ENCODE data around the gene CFAP65.

CFAP65 gene

DNA sequence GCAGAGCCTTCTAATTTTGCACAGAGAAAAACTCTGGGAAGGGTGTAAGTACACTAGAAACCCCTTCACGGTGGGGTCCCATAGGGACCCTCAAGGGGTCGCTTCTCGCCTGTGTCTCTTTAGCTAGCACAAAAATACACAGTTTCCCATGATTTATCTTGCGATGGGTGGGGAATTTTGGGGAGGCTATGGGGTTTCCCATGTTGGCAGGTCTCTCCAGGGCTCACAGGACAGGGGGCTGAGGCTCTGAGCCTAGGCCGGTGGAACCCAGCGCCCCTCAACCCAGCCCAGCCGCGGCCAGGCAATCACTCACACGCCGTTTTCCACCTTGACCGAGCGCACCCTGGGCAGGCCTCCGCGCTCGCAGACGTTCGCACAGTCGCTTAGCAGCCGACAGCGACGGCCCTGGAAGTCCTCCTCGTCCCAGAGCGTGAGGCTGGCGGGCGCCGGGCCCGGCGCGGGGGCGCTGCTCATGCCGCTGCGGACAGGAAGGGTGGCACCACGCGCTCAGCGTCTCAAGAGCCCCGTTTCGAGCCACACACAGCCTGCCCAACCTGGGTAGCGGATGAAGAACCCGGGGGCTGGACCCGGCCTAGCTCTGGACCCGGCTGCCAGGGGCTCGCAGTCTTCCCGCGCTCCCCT lies 48.5 kb downstream of the CFAP65 start:
- H3K27me3 ChIP-seq (ENCODE audit: control insufficient read depth, insufficient read depth, low read length): peaks cover 100% of the 10 kb centered on the region
- H3K4me3 ChIP-seq (ENCODE audit: low read length): no peak overlapping the region
- H3K9ac ChIP-seq (ENCODE audit: low read length): no peak overlapping the region
- no peaks in the 10 kb centered on the region for H3K9me3 ChIP-seq (ENCODE audit: control insufficient read depth, low read depth, low read length)
- H3K36me3 ChIP-seq (ENCODE audit: control insufficient read depth, low read depth, low read length): no peaks in the 10 kb centered on the region
- H3K4me1 ChIP-seq (ENCODE audit: control insufficient read depth, low read depth, low read length): no peaks in the 10 kb centered on the region
- H3K27ac ChIP-seq (ENCODE audit: low read length): no peak overlapping the region

DNA sequence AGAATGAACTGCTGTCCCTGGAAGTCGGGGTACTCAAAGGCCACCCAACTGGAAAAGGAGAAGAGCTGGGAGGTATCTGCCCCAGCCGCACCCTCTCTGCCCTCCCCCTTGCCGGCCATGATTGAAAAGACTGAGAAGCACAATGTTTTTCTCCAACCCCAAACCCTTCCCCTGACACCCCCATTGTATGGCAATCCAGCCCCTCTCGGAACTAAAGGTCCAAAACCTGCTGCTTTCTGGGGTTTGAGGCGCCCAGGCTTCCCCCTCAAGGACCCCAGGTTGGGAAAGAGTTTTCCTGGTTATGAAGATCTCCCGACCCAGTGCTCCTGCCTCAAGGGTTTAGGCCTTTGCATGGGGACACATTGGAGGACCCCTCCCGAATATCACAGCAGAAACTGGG lies 49.1 kb downstream of the CFAP65 start:
- Histone ChIP-seq H3K9ac (ENCODE audit: low read length) (no peak overlapping the region), H3K4me3 (ENCODE audit: low read length) (no peak overlapping the region), H3K36me3 (ENCODE audit: control insufficient read depth, low read depth, low read length) (no peaks in the 10 kb centered on the region), H3K4me1 (ENCODE audit: control insufficient read depth, low read depth, low read length) (no peaks in the 10 kb centered on the region), H3K9me3 (ENCODE audit: control insufficient read depth, low read depth, low read length) (no peaks in the 10 kb centered on the region), H3K27ac (ENCODE audit: low read length) (no peak overlapping the region), H3K27me3 (ENCODE audit: control insufficient read depth, insufficient read depth, low read length) (peaks cover 100% of the 10 kb centered on the region)

- Histone ChIP-seq H3K9ac (ENCODE audit: low read length) (no peak overlapping the region), H3K4me1 (ENCODE audit: control insufficient read depth, low read depth, low read length) (no peaks in the 10 kb centered on the region), H3K4me3 (ENCODE audit: low read length) (no peak overlapping the region), H3K27me3 (ENCODE audit: control insufficient read depth, insufficient read depth, low read length) (peaks cover 100% of the 10 kb centered on the region), H3K27ac (ENCODE audit: low read length) (no peak overlapping the region), H3K36me3 (ENCODE audit: control insufficient read depth, low read depth, low read length) (no peaks in the 10 kb centered on the region), H3K9me3 (ENCODE audit: control insufficient read depth, low read depth, low read length) (no peaks in the 10 kb centered on the region)
Observed at GRCh38 chr2:218991674-218992168, 49.6 kb downstream of the CFAP65 start.

GRCh38 chr2:218990612-218991011 lies 50.7 kb downstream of the CFAP65 start:
- no peak overlapping the region for H3K4me3 ChIP-seq (ENCODE audit: low read length)
- H3K9ac ChIP-seq (ENCODE audit: low read length): no peak overlapping the region
- H3K9me3 ChIP-seq (ENCODE audit: control insufficient read depth, low read depth, low read length): no peaks in the 10 kb centered on the region
- H3K27ac ChIP-seq (ENCODE audit: low read length): no peak overlapping the region
- peaks cover 100% of the 10 kb centered on the region for H3K27me3 ChIP-seq (ENCODE audit: control insufficient read depth, insufficient read depth, low read length)
- no peaks in the 10 kb centered on the region for H3K36me3 ChIP-seq (ENCODE audit: control insufficient read depth, low read depth, low read length)
- no peaks in the 10 kb centered on the region for H3K4me1 ChIP-seq (ENCODE audit: control insufficient read depth, low read depth, low read length)

- no peaks in the 10 kb centered on the region for H3K9me3 ChIP-seq (ENCODE audit: control insufficient read depth, low read depth, low read length)
- H3K36me3 ChIP-seq (ENCODE audit: control insufficient read depth, low read depth, low read length): no peaks in the 10 kb centered on the region
- H3K4me1 ChIP-seq (ENCODE audit: control insufficient read depth, low read depth, low read length): no peaks in the 10 kb centered on the region
- H3K9ac ChIP-seq (ENCODE audit: low read length): no peak overlapping the region
- H3K27ac ChIP-seq (ENCODE audit: low read length): no peak overlapping the region
- peaks cover 100% of the 10 kb centered on the region for H3K27me3 ChIP-seq (ENCODE audit: control insufficient read depth, insufficient read depth, low read length)
- no peak overlapping the region for H3K4me3 ChIP-seq (ENCODE audit: low read length)
Observed at GRCh38 chr2:218990052-218990451, 51.3 kb downstream of the CFAP65 start.

DNA sequence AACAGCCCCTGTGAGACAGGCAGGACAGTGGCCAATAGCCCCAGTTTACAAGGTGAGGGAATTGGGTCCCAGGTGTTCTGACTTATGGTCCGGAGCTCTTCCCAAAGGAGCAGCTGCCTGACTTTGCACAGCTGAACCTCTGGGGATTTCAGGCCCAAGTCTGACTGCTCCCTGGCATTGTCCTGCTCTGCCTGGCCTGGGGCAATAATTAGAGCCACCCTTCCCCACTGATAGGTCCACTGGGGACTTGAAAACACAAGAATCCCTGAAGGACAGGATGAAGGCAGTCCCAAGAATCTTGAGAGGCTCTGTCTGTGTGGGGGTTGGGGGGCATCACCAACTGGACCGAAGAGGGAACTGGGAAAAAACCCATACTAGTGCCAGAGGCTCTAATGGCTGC lies 52.7 kb downstream of the CFAP65 start:
- no peak overlapping the region for H3K9ac ChIP-seq (ENCODE audit: low read length)
- H3K4me1 ChIP-seq (ENCODE audit: control insufficient read depth, low read depth, low read length): no peaks in the 10 kb centered on the region
- H3K27me3 ChIP-seq (ENCODE audit: control insufficient read depth, insufficient read depth, low read length): peaks cover 100% of the 10 kb centered on the region
- H3K9me3 ChIP-seq (ENCODE audit: control insufficient read depth, low read depth, low read length): no peaks in the 10 kb centered on the region
- no peaks in the 10 kb centered on the region for H3K36me3 ChIP-seq (ENCODE audit: control insufficient read depth, low read depth, low read length)
- no peak overlapping the region for H3K27ac ChIP-seq (ENCODE audit: low read length)
- no peak overlapping the region for H3K4me3 ChIP-seq (ENCODE audit: low read length)

DNA sequence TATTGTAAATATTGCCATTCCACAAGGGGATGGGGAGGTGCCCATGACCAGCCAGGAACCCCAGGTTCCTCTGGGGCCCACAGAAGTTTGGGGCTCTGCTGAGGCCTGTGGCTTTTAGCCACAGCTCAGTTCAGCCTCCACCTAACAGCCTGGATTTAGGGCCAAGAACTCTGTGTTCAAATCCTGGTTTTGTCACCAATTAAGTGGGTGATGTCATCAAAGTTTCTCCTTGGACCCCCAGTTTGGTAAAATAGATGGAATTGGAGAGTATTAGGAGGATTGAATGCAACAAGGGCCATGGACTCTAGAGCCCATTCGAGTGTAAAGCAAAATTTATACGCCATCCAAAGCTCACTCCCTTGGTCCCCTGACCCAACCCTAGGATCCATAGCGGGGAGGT lies 53.2 kb downstream of the CFAP65 start:
- no peak overlapping the region for H3K4me3 ChIP-seq (ENCODE audit: low read length)
- H3K27me3 ChIP-seq (ENCODE audit: control insufficient read depth, insufficient read depth, low read length): peaks cover 100% of the 10 kb centered on the region
- no peak overlapping the region for H3K27ac ChIP-seq (ENCODE audit: low read length)
- H3K36me3 ChIP-seq (ENCODE audit: control insufficient read depth, low read depth, low read length): no peaks in the 10 kb centered on the region
- no peaks in the 10 kb centered on the region for H3K9me3 ChIP-seq (ENCODE audit: control insufficient read depth, low read depth, low read length)
- no peak overlapping the region for H3K9ac ChIP-seq (ENCODE audit: low read length)
- no peaks in the 10 kb centered on the region for H3K4me1 ChIP-seq (ENCODE audit: control insufficient read depth, low read depth, low read length)

DNA sequence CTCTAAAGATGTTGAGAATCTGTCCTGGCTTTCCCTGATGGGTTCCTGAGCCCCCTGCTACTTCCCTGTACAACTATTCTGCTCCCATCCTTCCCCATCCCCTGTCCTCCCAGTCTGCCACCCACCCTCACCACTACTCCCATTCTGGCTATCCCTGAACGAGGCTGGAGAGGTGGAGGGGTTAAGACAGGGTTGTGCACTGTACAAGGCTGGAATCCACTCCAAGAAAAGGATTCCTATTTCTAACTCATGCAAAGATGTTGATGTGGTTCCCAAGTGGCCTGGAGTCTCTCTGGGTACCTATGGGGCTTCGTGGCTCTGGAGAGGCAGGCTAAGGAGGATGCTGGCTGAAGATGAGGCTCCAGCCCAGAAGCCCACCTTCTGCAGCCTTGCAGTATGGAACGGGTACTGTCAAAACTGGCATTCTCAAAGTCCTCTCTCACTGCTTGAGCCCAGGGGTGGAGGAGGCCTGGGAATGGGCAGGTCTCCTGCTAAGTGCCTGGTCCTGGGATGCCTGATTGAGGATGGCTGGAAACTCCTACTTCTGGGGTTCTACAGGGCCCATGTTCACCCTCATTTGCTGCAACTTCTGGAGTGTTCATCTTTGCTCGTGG lies 55.1 kb downstream of the CFAP65 start:
- no peak overlapping the region for H3K4me3 ChIP-seq (ENCODE audit: low read length)
- H3K27ac ChIP-seq (ENCODE audit: low read length): no peak overlapping the region
- no peak overlapping the region for H3K9ac ChIP-seq (ENCODE audit: low read length)
- peaks cover 100% of the 10 kb centered on the region for H3K27me3 ChIP-seq (ENCODE audit: control insufficient read depth, insufficient read depth, low read length)
- no peaks in the 10 kb centered on the region for H3K36me3 ChIP-seq (ENCODE audit: control insufficient read depth, low read depth, low read length)
- peaks cover 4% of the 10 kb centered on the region for H3K4me1 ChIP-seq (ENCODE audit: control insufficient read depth, low read depth, low read length)
- no peaks in the 10 kb centered on the region for H3K9me3 ChIP-seq (ENCODE audit: control insufficient read depth, low read depth, low read length)

DNA sequence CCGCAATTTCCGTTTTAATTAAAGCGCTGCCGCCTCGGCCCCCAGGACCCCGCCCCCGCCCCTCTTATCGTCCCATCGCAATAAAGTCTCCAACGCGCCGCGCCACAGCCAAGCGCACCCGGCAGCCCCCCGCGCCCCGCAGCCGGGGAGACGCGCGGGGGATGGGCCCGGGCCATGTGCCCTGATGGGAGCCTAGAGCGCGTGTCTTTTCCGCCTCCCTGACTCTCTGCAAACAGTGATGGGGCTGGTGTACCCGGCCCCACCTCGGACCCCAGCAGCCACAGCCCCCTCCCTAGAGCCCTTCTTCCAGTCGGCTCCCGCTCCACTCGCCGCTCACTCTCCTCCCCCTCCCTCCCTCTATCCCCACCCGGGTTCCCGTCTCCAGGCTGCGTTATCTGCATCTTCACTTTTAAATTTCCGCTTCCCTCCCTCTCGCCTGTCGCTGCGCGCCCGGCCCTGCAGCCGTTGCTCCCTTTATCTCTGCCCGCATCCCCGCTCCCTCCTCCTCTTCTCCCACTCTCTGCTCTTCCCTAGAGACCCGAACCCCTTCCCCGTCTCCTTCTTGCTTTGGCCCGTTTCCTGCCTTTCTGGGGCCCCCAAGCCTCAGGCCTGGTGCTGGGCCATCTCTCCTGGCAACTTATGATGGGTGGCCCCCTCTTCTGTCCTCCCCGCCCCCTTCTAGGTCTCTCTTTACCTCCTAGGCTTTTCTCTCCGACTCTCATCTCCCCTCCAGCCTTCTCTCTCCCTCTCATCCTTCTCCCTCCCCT lies 55.8 kb downstream of the CFAP65 start:
- Histone ChIP-seq H3K27me3 (ENCODE audit: control insufficient read depth, insufficient read depth, low read length) (peaks cover 100% of the 10 kb centered on the region), H3K9ac (ENCODE audit: low read length) (no peak overlapping the region), H3K27ac (ENCODE audit: low read length) (no peak overlapping the region), H3K36me3 (ENCODE audit: control insufficient read depth, low read depth, low read length) (no peaks in the 10 kb centered on the region), H3K4me1 (ENCODE audit: control insufficient read depth, low read depth, low read length) (peaks cover 4% of the 10 kb centered on the region), H3K9me3 (ENCODE audit: control insufficient read depth, low read depth, low read length) (no peaks in the 10 kb centered on the region), H3K4me3 (ENCODE audit: low read length) (peak overlapping the region; percentile 42)

- Histone ChIP-seq H3K27me3 (ENCODE audit: control insufficient read depth, insufficient read depth, low read length) (peaks cover 100% of the 10 kb centered on the region), H3K4me3 (ENCODE audit: low read length) (peak within 1 kb of the TSS; percentile 42), H3K27ac (ENCODE audit: low read length) (no peak within 1 kb of the TSS), H3K9me3 (ENCODE audit: control insufficient read depth, low read depth, low read length) (no peaks in the 10 kb centered on the region), H3K4me1 (ENCODE audit: control insufficient read depth, low read depth, low read length) (peaks cover 4% of the 10 kb centered on the region), H3K36me3 (ENCODE audit: control insufficient read depth, low read depth, low read length) (no peaks in the 10 kb centered on the region), H3K9ac (ENCODE audit: low read length) (no peak within 1 kb of the TSS)
Observed at GRCh38 chr2:218985021-218985324, 56.3 kb downstream of the CFAP65 start, which contains the start of gene FEV. Gene FEV, minus strand, starts transcription at chr2:218985184. Its CDS starts 109 bp downstream, at chr2:218985075.

GRCh38 chr2:218984239-218985020 lies 56.9 kb downstream of the CFAP65 start:
- Histone ChIP-seq H3K9ac (ENCODE audit: low read length) (no peak overlapping the region), H3K4me3 (ENCODE audit: low read length) (peak overlapping the region; percentile 42), H3K36me3 (ENCODE audit: control insufficient read depth, low read depth, low read length) (no peaks in the 10 kb centered on the region), H3K27ac (ENCODE audit: low read length) (no peak overlapping the region), H3K4me1 (ENCODE audit: control insufficient read depth, low read depth, low read length) (peaks cover 4% of the 10 kb centered on the region), H3K9me3 (ENCODE audit: control insufficient read depth, low read depth, low read length) (no peaks in the 10 kb centered on the region), H3K27me3 (ENCODE audit: control insufficient read depth, insufficient read depth, low read length) (peaks cover 100% of the 10 kb centered on the region)
